ENCODE results near the gene TSNAXIP1. TPM values are rescaled to one million over a fixed set of nuclear protein-coding genes. Genes with fewer than 3 reads are reported as not detected.

Gene TSNAXIP1
- 0.45 TPM for polyA plus RNA-seq (2012; ENCODE audit: low read depth, missing spikeins)

DNA sequence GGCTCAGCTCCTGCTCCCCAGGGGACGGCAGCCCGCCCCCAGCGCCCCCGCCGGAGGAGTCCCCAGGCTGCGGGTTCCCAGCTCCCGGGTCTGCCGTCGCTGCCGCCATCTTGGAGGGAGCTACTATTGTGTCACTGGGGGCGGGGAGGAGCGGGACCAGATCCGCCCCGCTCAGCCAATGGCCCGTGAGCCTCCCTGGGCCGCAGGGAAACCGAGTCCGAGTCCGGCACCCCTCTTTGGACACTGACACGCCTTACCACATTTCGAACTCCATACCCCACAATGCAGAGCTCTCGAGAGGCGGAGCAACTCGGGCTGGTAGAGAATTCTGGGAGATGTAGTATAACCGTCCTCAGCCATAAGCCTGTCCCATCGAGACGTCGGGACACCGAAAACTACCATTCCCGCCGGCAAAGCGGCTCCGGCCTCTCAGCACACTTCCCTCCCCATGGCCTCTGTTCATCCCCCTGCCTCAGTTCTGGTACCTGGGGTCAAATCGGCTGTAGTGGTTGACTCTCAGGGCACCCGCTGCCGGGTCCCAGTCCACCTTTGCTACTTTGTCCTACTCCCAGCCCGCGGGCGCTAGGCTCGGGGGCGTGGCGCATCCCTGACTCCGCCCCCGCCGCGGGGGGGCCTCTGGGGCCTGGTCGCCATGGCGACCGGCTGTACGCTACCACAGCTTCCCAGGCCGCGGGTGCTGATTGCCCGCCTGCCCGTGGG lies at the start of gene TSNAXIP1, which contains the start of gene RANBP10:
Gene TSNAXIP1 (plus strand): TSS at position 462 of the 720 bp plus-strand sequence. CDS start 261 bp downstream, outside the sequence.
Gene RANBP10 (minus strand): TSS at position 133 of the 720 bp plus-strand sequence. CDS start 24 bp downstream, at position 109.
- FAIRE-seq (peak; percentile 97), DNase-seq (ENCODE audit: insufficient read length, low spot score) (peak; percentile 88)
- TF ChIP-seq POLR2A (IDR thresholded peaks at IDR 0.05; ENCODE audit: low read depth, low read length) (peak; percentile 52; the same call in 1 of the 2 replicates), TAF1 (IDR thresholded peaks at IDR 0.05; ENCODE audit: low read depth, low read length) (peak; percentile 98), POU2F2 (IDR thresholded peaks at IDR 0.05; ENCODE audit: low read depth, low read length) (no peak), POLR2AphosphoS5 (IDR thresholded peaks at IDR 0.05; ENCODE audit: low read depth, low read length) (0 out of 2 replicates have a peak, but pooled peaks have one; percentile 27), SPI1 (IDR thresholded peaks at IDR 0.05; ENCODE audit: low read depth, low read length) (peak; percentile 54), PAX5 (IDR thresholded peaks at IDR 0.05; ENCODE audit: insufficient read depth, low read length, severe bottlenecking) (no peak)

DNA sequence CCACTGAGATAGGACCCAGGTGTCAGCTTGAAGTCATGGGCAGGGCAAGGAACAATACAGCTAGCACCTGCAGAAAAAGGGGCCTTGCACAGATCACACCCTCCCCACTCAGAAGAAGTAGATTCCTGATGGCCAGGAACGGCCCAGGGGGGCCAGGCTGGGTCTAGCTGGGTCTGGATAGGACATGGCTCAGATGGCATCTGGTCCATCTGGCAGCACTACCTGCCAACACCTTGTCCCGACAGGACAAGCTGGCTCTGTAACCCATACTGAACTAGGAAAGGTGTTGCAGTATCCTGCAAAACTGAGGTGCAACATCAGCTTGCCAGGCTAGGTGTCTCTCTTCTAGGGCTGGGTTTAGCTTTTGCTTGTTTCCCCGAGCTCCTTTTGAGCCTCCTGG lies 48.7 kb upstream of the TSNAXIP1 start:
- DNase-seq (ENCODE audit: insufficient read length, low spot score) = no peak
- TF ChIP-seq PAX5 (IDR thresholded peaks at IDR 0.05; ENCODE audit: insufficient read depth, low read length, severe bottlenecking) (no peak), TAF1 (IDR thresholded peaks at IDR 0.05; ENCODE audit: low read depth, low read length) (no peak), POLR2A (IDR thresholded peaks at IDR 0.05; ENCODE audit: low read depth, low read length) (no peak)
- no peak for FAIRE-seq

DNA sequence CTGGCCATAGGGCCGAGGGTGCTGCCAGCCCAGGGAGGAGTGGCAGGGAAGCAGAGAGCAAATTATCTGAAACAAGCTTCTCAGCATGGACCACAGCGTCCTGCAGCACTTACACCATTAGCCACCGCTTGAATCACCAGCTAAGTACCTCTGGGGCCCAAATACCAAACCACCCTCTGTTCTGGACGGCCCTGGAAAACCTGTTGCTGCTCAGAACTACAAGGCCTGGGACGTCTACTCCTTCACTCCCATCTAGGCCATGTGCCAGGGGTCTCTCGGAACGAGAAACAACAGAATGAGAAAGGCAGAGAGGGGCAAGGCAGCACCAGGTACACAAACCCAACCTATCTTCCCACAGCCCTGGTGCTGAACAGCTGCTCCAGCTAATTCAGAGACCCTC lies 47.7 kb upstream of the TSNAXIP1 start:
- no peak for DNase-seq (ENCODE audit: insufficient read length, low spot score)
- TF ChIP-seq POU2F2 (IDR thresholded peaks at IDR 0.05; ENCODE audit: low read depth, low read length) (no peak), SPI1 (IDR thresholded peaks at IDR 0.05; ENCODE audit: low read depth, low read length) (no peak), POLR2A (IDR thresholded peaks at IDR 0.05; ENCODE audit: low read depth, low read length) (no peak), POLR2AphosphoS5 (IDR thresholded peaks at IDR 0.05; ENCODE audit: low read depth, low read length) (no peak), TAF1 (IDR thresholded peaks at IDR 0.05; ENCODE audit: low read depth, low read length) (no peak), PAX5 (IDR thresholded peaks at IDR 0.05; ENCODE audit: insufficient read depth, low read length, severe bottlenecking) (no peak)
- FAIRE-seq = no peak

GRCh38 chr16:67760206-67760955 lies 46.3 kb upstream of the TSNAXIP1 start:
- peak; percentile 54 for FAIRE-seq
- no peak for DNase-seq (ENCODE audit: insufficient read length, low spot score)

GRCh38 chr16:67760956-67761230 lies 45.8 kb upstream of the TSNAXIP1 start:
- FAIRE-seq (no peak), DNase-seq (ENCODE audit: insufficient read length, low spot score) (no peak)

More at GRCh38 chr16:67760206-67760955, 46.3 kb upstream of the TSNAXIP1 start:
- no peak for TF ChIP-seq POLR2A (IDR thresholded peaks at IDR 0.05; ENCODE audit: low read depth, low read length)
- TF ChIP-seq TAF1 (IDR thresholded peaks at IDR 0.05; ENCODE audit: low read depth, low read length) = no peak
- no peak for TF ChIP-seq PAX5 (IDR thresholded peaks at IDR 0.05; ENCODE audit: insufficient read depth, low read length, severe bottlenecking)
- TF ChIP-seq SPI1 (IDR thresholded peaks at IDR 0.05; ENCODE audit: low read depth, low read length) = no peak
- TF ChIP-seq POU2F2 (IDR thresholded peaks at IDR 0.05; ENCODE audit: low read depth, low read length) = no peak
- no peak for TF ChIP-seq POLR2AphosphoS5 (IDR thresholded peaks at IDR 0.05; ENCODE audit: low read depth, low read length)

DNA sequence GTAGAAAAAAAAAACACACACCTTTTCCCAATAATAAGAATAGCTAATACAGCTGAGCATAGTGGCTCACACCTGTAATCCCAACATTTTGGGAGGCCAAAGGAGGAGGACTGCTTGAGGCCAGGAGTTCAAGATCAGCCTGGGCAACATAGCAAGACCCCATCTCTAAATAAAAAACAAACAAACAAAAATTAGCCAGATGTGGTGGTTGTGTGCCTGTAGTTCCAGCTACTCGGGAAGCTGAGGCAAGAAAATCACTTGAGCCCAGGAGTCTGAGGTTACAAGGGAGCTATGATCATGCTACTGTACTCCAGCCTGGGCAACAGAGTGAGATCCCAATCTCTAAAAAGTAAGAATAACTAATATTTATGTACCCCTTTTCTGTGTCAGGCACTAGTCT lies 44.8 kb upstream of the TSNAXIP1 start:
- FAIRE-seq = no peak
- TF ChIP-seq TAF1 (IDR thresholded peaks at IDR 0.05; ENCODE audit: low read depth, low read length) (no peak), PAX5 (IDR thresholded peaks at IDR 0.05; ENCODE audit: insufficient read depth, low read length, severe bottlenecking) (no peak), POLR2A (IDR thresholded peaks at IDR 0.05; ENCODE audit: low read depth, low read length) (no peak), SPI1 (IDR thresholded peaks at IDR 0.05; ENCODE audit: low read depth, low read length) (no peak), POU2F2 (IDR thresholded peaks at IDR 0.05; ENCODE audit: low read depth, low read length) (no peak), POLR2AphosphoS5 (IDR thresholded peaks at IDR 0.05; ENCODE audit: low read depth, low read length) (no peak)
- no peak for DNase-seq (ENCODE audit: insufficient read length, low spot score)

More at GRCh38 chr16:67760956-67761230, 45.8 kb upstream of the TSNAXIP1 start:
- TF ChIP-seq POU2F2 (IDR thresholded peaks at IDR 0.05; ENCODE audit: low read depth, low read length) = no peak
- no peak for TF ChIP-seq PAX5 (IDR thresholded peaks at IDR 0.05; ENCODE audit: insufficient read depth, low read length, severe bottlenecking)
- no peak for TF ChIP-seq POLR2AphosphoS5 (IDR thresholded peaks at IDR 0.05; ENCODE audit: low read depth, low read length)
- TF ChIP-seq SPI1 (IDR thresholded peaks at IDR 0.05; ENCODE audit: low read depth, low read length) = no peak
- no peak for TF ChIP-seq TAF1 (IDR thresholded peaks at IDR 0.05; ENCODE audit: low read depth, low read length)

DNA sequence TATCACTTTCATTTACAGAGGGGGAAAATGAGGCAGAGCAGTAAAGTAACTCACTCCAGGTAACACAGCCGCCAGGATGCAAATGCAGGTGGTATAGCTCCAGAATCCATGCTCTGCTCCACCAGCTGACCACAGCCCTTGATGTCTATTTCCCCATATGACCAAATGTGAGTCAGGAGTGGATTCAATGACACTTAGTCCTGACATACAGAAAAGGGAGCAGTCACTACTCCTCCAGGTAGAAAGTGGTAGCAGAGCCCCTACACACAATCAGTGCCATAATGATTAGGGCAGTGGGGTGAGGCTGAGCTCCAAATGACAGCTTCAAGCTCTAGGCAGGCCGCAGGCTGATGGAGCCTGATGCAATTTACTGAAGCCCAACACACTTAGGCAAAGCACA lies 44.3 kb upstream of the TSNAXIP1 start:
- no peak for FAIRE-seq
- DNase-seq (ENCODE audit: insufficient read length, low spot score) = no peak
- TF ChIP-seq POLR2AphosphoS5 (IDR thresholded peaks at IDR 0.05; ENCODE audit: low read depth, low read length) = no peak

DNA sequence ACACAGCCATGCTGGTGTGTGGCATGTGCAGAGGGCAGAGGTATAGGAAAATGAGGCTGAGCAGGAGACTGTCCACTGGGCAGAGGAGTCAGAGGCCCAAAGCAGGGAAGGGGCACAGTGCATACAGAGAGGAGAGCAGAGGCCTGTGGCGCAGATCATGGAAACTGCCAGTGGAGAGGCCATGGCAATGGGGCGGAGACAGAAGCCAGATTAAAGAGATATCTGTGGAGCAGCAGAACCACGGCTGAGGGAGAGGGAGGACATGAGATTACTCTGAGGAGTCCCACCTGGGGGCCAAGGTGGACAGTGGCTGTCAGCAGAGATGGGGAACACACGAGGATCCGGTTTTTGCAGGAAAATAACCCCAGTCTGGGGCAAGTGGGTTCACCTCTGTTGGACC lies 43.6 kb upstream of the TSNAXIP1 start:
- TF ChIP-seq POLR2A (IDR thresholded peaks at IDR 0.05; ENCODE audit: low read depth, low read length) (no peak), PAX5 (IDR thresholded peaks at IDR 0.05; ENCODE audit: insufficient read depth, low read length, severe bottlenecking) (no peak), TAF1 (IDR thresholded peaks at IDR 0.05; ENCODE audit: low read depth, low read length) (no peak), POU2F2 (IDR thresholded peaks at IDR 0.05; ENCODE audit: low read depth, low read length) (no peak), SPI1 (IDR thresholded peaks at IDR 0.05; ENCODE audit: low read depth, low read length) (no peak), POLR2AphosphoS5 (IDR thresholded peaks at IDR 0.05; ENCODE audit: low read depth, low read length) (no peak)
- FAIRE-seq = no peak

DNA sequence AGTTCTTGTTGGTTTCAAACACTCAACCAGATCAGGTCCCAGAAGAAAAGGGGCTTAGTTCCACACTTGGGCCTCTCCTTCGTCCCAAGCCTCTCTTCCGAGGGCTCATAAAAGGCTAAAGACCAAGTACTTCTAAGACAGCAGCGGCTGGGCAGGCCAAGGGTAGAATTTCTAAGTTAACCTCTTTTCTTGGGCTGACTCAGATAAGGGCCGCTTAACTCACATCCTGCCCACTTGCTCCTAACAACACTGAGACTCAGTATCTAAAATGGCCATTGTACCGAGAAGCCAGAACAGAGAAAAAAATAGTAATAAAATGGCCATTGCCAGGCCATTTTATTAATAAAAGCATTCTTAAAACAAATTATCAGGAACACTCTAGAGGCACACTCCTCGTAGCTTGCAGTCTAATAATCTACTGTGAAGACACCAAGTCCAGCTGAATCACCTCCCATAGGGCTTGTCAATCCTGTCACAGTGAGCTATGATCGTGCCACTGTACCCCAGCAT lies 42.5 kb upstream of the TSNAXIP1 start:
- DNase-seq (ENCODE audit: insufficient read length, low spot score) = no peak
- TF ChIP-seq PAX5 (IDR thresholded peaks at IDR 0.05; ENCODE audit: insufficient read depth, low read length, severe bottlenecking) (no peak), POU2F2 (IDR thresholded peaks at IDR 0.05; ENCODE audit: low read depth, low read length) (no peak), POLR2A (IDR thresholded peaks at IDR 0.05; ENCODE audit: low read depth, low read length) (no peak), SPI1 (IDR thresholded peaks at IDR 0.05; ENCODE audit: low read depth, low read length) (no peak), POLR2AphosphoS5 (IDR thresholded peaks at IDR 0.05; ENCODE audit: low read depth, low read length) (no peak), TAF1 (IDR thresholded peaks at IDR 0.05; ENCODE audit: low read depth, low read length) (no peak)
- FAIRE-seq = no peak

More for the DNA sequence above, 43.6 kb upstream of the TSNAXIP1 start:
- DNase-seq (ENCODE audit: insufficient read length, low spot score) = no peak

All from GM12891 (cell line).